ENCODE measurements around the gene TMEM8B.

GRCh38 chr9:35872505-35872904 is 43.5 kb downstream of the TMEM8B start:
- TF ChIP-seq CTCF (IDR thresholded peaks at IDR 0.05; ENCODE audit: insufficient read depth, low read length) (no peak), POLR2AphosphoS5 (IDR thresholded peaks at IDR 0.05; ENCODE audit: low read depth) (no peak), REST (IDR thresholded peaks at IDR 0.05; ENCODE audit: insufficient replicate concordance, low read depth) (no peak), GABPA (IDR thresholded peaks at IDR 0.05; ENCODE audit: low read depth) (no peak), SPI1 (IDR thresholded peaks at IDR 0.05; ENCODE audit: borderline replicate concordance, low read depth) (no peak)
